PC-3 (cell line): ENCODE measurements around the gene ABCA8. TPM values are rescaled to one million over a fixed set of nuclear protein-coding genes. Genes with fewer than 3 reads are reported as not detected.
"Not testable (repeated sequence)": the region's sequence is repeated elsewhere in the genome, so short reads cannot be mapped to it uniquely, and the experiment has no call there.

Experiments used
- ATAC-seq: fragments of 200-7000 bp; cut with Tn5 transposase; 2 replicates; pipeline ENCODE4 v1.9.1; 2020; ENCODE audit warnings: mild to moderate bottlenecking, moderate library complexity
- BruUV-seq: library from RNA; stranded (reverse); fragments of 400-500 nt; replicated peaks from 2 replicates; lab custom pipeline; 2021; lab: Mats Ljungman, UMichigan
- CTCF ChIA-PET: fragments of 300-600 bp; sonication (Branson Sonifier 250); formaldehyde crosslinking; loops from one replicate; lab custom pipeline; 2022; ENCODE audit warnings: antibody characterized with exemption; lab: Charles Lee
- POLR2A ChIA-PET: fragments of 300-600 bp; sonication (Branson Sonifier 250); formaldehyde crosslinking; loops from one replicate; lab custom pipeline; 2022; ENCODE audit warnings: antibody characterized with exemption; ENCODE audit not compliant: unreplicated experiment; lab: Charles Lee
- DNase-seq: peaks from one replicate; pipeline ENCODE4 v3.0.0-alpha.2; 2015
- H2AFZ ChIP-seq: fragments of 300-600 bp; sonication (generic); 2 replicates; pipeline ENCODE4 v1.6.0; 2016; ENCODE audit warnings: antibody characterized with exemption, low read length
- H3F3A ChIP-seq: fragments of 300-600 bp; sonication (generic); one replicate; pipeline ENCODE4 v1.6.0; 2017; ENCODE audit warnings: antibody characterized with exemption, low read length, control low read depth, mild to moderate bottlenecking; ENCODE audit not compliant: unreplicated experiment
- H3K27ac ChIP-seq: fragments of 300-600 bp; sonication (generic); 2 replicates; pipeline ENCODE4 v1.5.1; 2016; ENCODE audit warnings: mild to moderate bottlenecking, low read length
- H3K27me3 ChIP-seq: fragments of 300-600 bp; sonication (generic); 2 replicates; pipeline ENCODE4 v1.6.1; 2016; ENCODE audit warnings: low read length, mixed read lengths
- H3K36me3 ChIP-seq: fragments of 300-600 bp; sonication (generic); 2 replicates; pipeline ENCODE4 v1.6.1; 2016; ENCODE audit warnings: low read depth, mixed run types, low read length, mixed read lengths
- H3K4me1 ChIP-seq: fragments of 300-600 bp; sonication (generic); 2 replicates; pipeline ENCODE4 v1.5.1; 2016; ENCODE audit warnings: low read length; ENCODE audit not compliant: insufficient read depth
- H3K4me2 ChIP-seq: fragments of 300-600 bp; sonication (generic); 2 replicates; pipeline ENCODE4 v1.6.0; 2016; ENCODE audit warnings: low read length
- H3K4me3 ChIP-seq: fragments of 300-600 bp; sonication (generic); 2 replicates; pipeline ENCODE4 v1.5.1; 2016; ENCODE audit warnings: mild to moderate bottlenecking, low read length, mixed read lengths
- H3K79me2 ChIP-seq: fragments of 300-600 bp; sonication (generic); 2 replicates; pipeline ENCODE4 v1.6.1; 2017; ENCODE audit warnings: low read length, mixed read lengths
- H3K9ac ChIP-seq: fragments of 300-600 bp; sonication (generic); 2 replicates; pipeline ENCODE4 v1.6.0; 2016; ENCODE audit warnings: mild to moderate bottlenecking, low read length
- H3K9me2 ChIP-seq: fragments of 300-600 bp; sonication (generic); replicated peaks from 2 replicates; pipeline ENCODE4 v1.6.1; 2016; ENCODE audit warnings: mixed run types, low read length, mixed read lengths
- H3K9me3 ChIP-seq: fragments of 300-600 bp; sonication (generic); 2 replicates; pipeline ENCODE4 v1.6.1; 2016; ENCODE audit warnings: low read length, mixed read lengths
- H4K20me1 ChIP-seq: fragments of 300-600 bp; sonication (generic); 2 replicates; pipeline ENCODE4 v1.6.1; 2016; ENCODE audit warnings: low read length, mixed read lengths
- EZH2 ChIP-seq: fragments of 300-600 bp; sonication (generic); IDR thresholded peaks from one replicate; pipeline ENCODE4 v1.6.1; 2017; ENCODE audit warnings: antibody characterized with exemption, mild to moderate bottlenecking, low read length; ENCODE audit not compliant: unreplicated experiment
- EZH2phosphoT487 ChIP-seq: fragments of 300-600 bp; sonication (generic); IDR thresholded peaks from 2 replicates; pipeline ENCODE4 v1.6.1; 2018; ENCODE audit warnings: mild to moderate bottlenecking, antibody characterized with exemption, low read length, borderline replicate concordance
- intact Hi-C: fragments of 100-400 bp; cut with micrococcal nuclease; formaldehyde crosslinking; loops from 2 replicates; pipeline ENCODE4 v1.9.0; 2023
- total RNA-seq: library from RNA; depleted of rRNA; stranded (reverse); fragments of >200 nt; gene quantifications from 2 replicates; pipeline ENCODE4 v1.2.3, GENCODE V29; 2014
- TF ChIP-seq, protein P1 (sequence below): fragments of 300-600 bp; sonication (generic); conservative IDR thresholded peaks from 2 replicates; pipeline ENCODE4 v1.5.1; 2017; ENCODE audit warnings: antibody characterized with exemption, low read depth, mild to moderate bottlenecking, low read length

Gene ABCA8
- total RNA-seq, 1 experiment from 2014 or later, result 0.22 TPM

DNA sequence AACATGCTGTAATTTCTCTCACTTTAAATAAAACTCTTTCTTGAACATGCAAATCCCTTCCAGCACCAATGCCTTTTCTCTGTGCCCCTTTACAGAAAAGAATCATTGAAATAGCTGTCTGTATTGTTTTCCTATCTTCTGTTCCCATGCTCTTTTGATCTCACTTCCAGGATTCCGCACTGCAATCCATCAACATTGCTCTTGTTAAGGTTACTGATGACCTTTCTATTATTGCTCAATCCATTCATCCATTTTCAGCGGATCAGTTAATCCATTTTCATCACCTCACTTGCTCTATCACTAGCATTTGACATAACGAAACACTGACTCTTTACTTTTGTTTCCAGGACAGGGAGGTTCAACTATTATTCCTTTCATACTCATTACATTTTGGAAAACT is 130.5 kb downstream of the ABCA8 start:
- Histone ChIP-seq H3K79me2 (no peaks in the 10 kb centered on the region), H2AFZ (no peak overlapping the region), H3K4me3 (no peak overlapping the region), H4K20me1 (no peaks in the 10 kb centered on the region), H3K4me2 (no peak overlapping the region), H3K4me1 (peaks cover 25% of the 10 kb centered on the region), H3K9me3 (no peaks in the 10 kb centered on the region), H3K9me2 (no peaks in the 10 kb centered on the region), H3K27ac (no peak overlapping the region), H3F3A (peaks cover 8% of the 10 kb centered on the region), H3K27me3 (no peaks in the 10 kb centered on the region), H3K9ac (no peak overlapping the region), H3K36me3 (no peaks in the 10 kb centered on the region)
- TF ChIP-seq EZH2 (no peak), EZH2phosphoT487 (no peak)
- TF ChIP-seq, protein P1, sequence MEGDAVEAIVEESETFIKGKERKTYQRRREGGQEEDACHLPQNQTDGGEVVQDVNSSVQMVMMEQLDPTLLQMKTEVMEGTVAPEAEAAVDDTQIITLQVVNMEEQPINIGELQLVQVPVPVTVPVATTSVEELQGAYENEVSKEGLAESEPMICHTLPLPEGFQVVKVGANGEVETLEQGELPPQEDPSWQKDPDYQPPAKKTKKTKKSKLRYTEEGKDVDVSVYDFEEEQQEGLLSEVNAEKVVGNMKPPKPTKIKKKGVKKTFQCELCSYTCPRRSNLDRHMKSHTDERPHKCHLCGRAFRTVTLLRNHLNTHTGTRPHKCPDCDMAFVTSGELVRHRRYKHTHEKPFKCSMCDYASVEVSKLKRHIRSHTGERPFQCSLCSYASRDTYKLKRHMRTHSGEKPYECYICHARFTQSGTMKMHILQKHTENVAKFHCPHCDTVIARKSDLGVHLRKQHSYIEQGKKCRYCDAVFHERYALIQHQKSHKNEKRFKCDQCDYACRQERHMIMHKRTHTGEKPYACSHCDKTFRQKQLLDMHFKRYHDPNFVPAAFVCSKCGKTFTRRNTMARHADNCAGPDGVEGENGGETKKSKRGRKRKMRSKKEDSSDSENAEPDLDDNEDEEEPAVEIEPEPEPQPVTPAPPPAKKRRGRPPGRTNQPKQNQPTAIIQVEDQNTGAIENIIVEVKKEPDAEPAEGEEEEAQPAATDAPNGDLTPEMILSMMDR, result no peak
- ATAC-seq, result no peak
- ChIA-PET POLR2A (no interaction called here), CTCF (no interaction called here)
- intact Hi-C loops, result no loop called here
- no peak for DNase-seq
- no TSS peak for BruUV-seq

DNA sequence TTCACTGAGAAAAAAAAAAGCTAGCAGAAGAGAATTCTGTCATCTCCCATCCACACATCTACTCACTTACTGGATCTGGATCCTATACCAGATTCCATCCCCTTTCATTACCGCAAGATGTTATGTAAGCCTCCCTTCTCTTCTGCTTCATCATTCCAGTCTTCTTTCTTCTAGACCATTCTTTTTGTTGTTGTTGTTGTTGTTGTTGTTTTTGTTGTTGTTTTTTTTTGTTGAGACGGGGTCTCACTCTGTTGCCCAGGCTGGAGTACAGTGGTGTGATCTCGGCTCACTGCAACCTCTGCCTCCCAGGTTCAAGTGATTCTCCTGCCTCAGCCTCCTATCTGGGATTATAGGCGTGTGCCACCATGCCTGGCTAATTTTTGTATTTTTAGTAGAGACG is 131.0 kb downstream of the ABCA8 start:
- H3K27ac ChIP-seq, H3K9me2 ChIP-seq, H3K36me3 ChIP-seq, POLR2A ChIA-PET, H3K9me3 ChIP-seq, H2AFZ ChIP-seq, BruUV-seq, H3K79me2 ChIP-seq, H3K27me3 ChIP-seq, ATAC-seq, H3K9ac ChIP-seq, H3K4me2 ChIP-seq, CTCF ChIA-PET, DNase-seq, H3F3A ChIP-seq, H3K4me3 ChIP-seq, intact Hi-C loops, H4K20me1 ChIP-seq: not testable (repeated sequence)
- peaks cover 25% of the 10 kb centered on the region for H3K4me1 ChIP-seq

DNA sequence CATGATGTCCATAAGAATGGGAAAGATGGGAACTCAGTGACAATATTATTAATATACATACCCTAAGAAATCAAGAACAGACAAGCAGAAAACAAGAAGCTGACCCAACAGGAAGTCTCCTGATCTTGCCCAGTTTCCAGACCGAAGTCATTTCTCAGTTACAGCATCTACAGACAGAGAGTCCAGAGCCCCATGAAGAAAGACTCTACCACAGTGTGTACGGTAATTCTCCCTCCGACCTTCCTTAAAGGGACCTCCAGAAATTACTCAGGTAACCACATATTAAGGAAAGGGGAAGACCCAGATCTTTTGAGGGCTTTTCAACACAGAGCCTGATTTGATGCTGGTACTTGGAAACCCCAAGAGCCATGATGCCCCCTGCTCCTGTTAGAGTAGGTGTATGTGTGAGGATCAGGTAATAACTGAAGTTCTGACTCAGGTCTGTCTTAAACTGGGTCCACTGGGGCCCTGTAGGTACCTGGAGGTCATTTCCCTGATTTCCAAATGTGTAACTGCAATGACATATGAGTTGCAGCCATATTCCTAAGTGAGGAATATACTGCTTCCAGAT is 132.4 kb downstream of the ABCA8 start:
- intact Hi-C loops, result loop anchor here (1.0 to 2.0 kb wide), 5 partner anchors 12 to 83 kb away; no protein-coding TSS in a partner anchor
- Histone ChIP-seq H3K4me1 (peaks cover 25% of the 10 kb centered on the region), H3K27ac (peak overlapping the region; percentile 48), H3K4me3 (no peak overlapping the region), H3K9me2 (no peaks in the 10 kb centered on the region), H3F3A (peaks cover 8% of the 10 kb centered on the region), H3K9ac (no peak overlapping the region), H3K36me3 (no peaks in the 10 kb centered on the region), H2AFZ (no peak overlapping the region), H3K9me3 (no peaks in the 10 kb centered on the region), H3K27me3 (no peaks in the 10 kb centered on the region), H4K20me1 (no peaks in the 10 kb centered on the region), H3K4me2 (peak overlapping the region; percentile 30), H3K79me2 (no peaks in the 10 kb centered on the region)
- ATAC-seq (no peak), DNase-seq (no peak)
- no TSS peak for BruUV-seq
- POLR2A ChIA-PET, result no interaction called here
- TF ChIP-seq EZH2 (no peak), EZH2phosphoT487 (no peak)
- TF ChIP-seq, protein P1, result no peak
- CTCF ChIA-PET, result no interaction called here
